ENCODE results near the gene PRRC2B.

DNA sequence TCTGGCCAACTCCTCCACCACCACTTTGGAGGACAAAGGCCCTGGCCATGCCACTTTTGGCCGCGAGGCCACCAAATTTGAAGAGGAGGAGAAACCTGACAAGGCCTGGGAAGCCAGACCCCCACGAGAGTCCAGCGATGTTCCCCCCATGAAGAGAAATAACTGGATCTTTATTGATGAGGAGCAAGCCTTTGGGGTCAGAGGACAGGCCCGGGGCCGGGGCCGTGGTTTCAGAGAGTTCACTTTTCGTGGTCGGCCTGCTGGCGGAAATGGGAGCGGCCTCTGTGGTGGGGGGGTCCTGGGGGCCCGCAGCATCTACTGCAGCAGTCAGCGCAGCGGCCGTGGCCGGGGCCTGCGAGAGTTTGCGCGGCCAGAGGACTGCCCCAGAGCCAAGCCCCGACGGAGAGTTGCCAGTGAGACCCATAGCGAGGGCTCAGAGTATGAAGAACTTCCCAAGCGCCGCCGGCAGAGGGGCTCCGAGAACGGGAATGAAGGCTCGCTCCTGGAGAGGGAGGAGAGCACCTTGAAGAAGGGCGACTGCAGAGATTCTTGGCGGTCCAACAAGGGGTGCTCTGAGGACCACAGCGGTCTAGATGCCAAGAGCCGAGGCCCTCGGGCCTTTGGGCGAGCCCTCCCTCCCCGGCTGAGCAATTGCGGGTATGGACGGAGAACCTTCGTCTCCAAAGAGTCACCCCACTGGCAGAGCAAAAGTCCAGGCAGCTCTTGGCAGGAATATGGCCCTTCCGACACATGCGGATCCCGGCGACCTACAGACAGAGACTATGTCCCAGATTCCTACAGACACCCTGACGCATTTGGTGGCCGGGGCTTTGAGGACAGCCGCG, 81.4 kb downstream of the PRRC2B start:
- TF ChIP-seq, protein P1, sequence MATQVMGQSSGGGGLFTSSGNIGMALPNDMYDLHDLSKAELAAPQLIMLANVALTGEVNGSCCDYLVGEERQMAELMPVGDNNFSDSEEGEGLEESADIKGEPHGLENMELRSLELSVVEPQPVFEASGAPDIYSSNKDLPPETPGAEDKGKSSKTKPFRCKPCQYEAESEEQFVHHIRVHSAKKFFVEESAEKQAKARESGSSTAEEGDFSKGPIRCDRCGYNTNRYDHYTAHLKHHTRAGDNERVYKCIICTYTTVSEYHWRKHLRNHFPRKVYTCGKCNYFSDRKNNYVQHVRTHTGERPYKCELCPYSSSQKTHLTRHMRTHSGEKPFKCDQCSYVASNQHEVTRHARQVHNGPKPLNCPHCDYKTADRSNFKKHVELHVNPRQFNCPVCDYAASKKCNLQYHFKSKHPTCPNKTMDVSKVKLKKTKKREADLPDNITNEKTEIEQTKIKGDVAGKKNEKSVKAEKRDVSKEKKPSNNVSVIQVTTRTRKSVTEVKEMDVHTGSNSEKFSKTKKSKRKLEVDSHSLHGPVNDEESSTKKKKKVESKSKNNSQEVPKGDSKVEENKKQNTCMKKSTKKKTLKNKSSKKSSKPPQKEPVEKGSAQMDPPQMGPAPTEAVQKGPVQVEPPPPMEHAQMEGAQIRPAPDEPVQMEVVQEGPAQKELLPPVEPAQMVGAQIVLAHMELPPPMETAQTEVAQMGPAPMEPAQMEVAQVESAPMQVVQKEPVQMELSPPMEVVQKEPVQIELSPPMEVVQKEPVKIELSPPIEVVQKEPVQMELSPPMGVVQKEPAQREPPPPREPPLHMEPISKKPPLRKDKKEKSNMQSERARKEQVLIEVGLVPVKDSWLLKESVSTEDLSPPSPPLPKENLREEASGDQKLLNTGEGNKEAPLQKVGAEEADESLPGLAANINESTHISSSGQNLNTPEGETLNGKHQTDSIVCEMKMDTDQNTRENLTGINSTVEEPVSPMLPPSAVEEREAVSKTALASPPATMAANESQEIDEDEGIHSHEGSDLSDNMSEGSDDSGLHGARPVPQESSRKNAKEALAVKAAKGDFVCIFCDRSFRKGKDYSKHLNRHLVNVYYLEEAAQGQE (IDR thresholded peaks at IDR 0.05; ENCODE audit: low read depth): no peak
- TF ChIP-seq, protein P2, sequence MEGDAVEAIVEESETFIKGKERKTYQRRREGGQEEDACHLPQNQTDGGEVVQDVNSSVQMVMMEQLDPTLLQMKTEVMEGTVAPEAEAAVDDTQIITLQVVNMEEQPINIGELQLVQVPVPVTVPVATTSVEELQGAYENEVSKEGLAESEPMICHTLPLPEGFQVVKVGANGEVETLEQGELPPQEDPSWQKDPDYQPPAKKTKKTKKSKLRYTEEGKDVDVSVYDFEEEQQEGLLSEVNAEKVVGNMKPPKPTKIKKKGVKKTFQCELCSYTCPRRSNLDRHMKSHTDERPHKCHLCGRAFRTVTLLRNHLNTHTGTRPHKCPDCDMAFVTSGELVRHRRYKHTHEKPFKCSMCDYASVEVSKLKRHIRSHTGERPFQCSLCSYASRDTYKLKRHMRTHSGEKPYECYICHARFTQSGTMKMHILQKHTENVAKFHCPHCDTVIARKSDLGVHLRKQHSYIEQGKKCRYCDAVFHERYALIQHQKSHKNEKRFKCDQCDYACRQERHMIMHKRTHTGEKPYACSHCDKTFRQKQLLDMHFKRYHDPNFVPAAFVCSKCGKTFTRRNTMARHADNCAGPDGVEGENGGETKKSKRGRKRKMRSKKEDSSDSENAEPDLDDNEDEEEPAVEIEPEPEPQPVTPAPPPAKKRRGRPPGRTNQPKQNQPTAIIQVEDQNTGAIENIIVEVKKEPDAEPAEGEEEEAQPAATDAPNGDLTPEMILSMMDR (IDR thresholded peaks at IDR 0.05 in 2 of 3, conservative IDR thresholded peaks at IDR 0.05 in 1 of 3; ENCODE audit: borderline replicate concordance in 1 of 3, insufficient read depth in 1 of 3, low read depth in 2 of 3, low read length in 2 of 3): no peak
- TF ChIP-seq SIN3A (IDR thresholded peaks at IDR 0.05; ENCODE audit: low read depth) (no peak), CEBPB (IDR thresholded peaks at IDR 0.05; ENCODE audit: low read depth) (no peak), POLR2A (IDR thresholded peaks at IDR 0.05; ENCODE audit: borderline replicate concordance, extremely low read depth, insufficient read depth, insufficient read length) (no peak), POLR2AphosphoS5 (IDR thresholded peaks at IDR 0.05; ENCODE audit: low read depth, low read length) (no peak), EZH2 (IDR thresholded peaks at IDR 0.05) (no peak), ELF1 (IDR thresholded peaks at IDR 0.05; ENCODE audit: borderline replicate concordance, low read depth) (no peak), TCF7L2 (IDR thresholded peaks at IDR 0.05; ENCODE audit: borderline replicate concordance, extremely low read depth, insufficient read depth, insufficient read length) (no peak), SP1 (IDR thresholded peaks at IDR 0.05; ENCODE audit: low read depth) (no peak), EGR1 (IDR thresholded peaks at IDR 0.05; ENCODE audit: low read depth) (no peak), JUND (IDR thresholded peaks at IDR 0.05) (no peak)
- TF ChIP-seq, protein P3, sequence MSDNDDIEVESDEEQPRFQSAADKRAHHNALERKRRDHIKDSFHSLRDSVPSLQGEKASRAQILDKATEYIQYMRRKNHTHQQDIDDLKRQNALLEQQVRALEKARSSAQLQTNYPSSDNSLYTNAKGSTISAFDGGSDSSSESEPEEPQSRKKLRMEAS (IDR thresholded peaks at IDR 0.05): no peak
- TF ChIP-seq, protein P4, sequence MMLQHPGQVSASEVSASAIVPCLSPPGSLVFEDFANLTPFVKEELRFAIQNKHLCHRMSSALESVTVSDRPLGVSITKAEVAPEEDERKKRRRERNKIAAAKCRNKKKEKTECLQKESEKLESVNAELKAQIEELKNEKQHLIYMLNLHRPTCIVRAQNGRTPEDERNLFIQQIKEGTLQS (IDR thresholded peaks at IDR 0.05): no peak

All from HCT116 (cell line).